Coronary artery (tissue), 2 donors: ENCODE data around the gene NFYC.

ENCODE experiments used
- DNase-seq: peaks from one replicate; pipeline ENCODE4 v3.0.0-alpha.2; 2017; ENCODE audit warnings: low spot score
- H3K27ac ChIP-seq, 2 donors: fragments of 200-600 bp; sonication (generic); one replicate each; pipeline ENCODE4 v1.5.1; 2016 to 2019
- H3K4me3 ChIP-seq: fragments of 200-600 bp; sonication (generic); 2 replicates; pipeline ENCODE4 v1.5.1; 2016; ENCODE audit warnings: mild to moderate bottlenecking, moderate library complexity
- TF ChIP-seq, protein P1 (sequence below): fragments of 200-600 bp; sonication (generic); IDR thresholded peaks from one replicate; pipeline ENCODE4 v1.5.1; 2019; ENCODE audit warnings: antibody characterized with exemption

NFYC gene

DNA sequence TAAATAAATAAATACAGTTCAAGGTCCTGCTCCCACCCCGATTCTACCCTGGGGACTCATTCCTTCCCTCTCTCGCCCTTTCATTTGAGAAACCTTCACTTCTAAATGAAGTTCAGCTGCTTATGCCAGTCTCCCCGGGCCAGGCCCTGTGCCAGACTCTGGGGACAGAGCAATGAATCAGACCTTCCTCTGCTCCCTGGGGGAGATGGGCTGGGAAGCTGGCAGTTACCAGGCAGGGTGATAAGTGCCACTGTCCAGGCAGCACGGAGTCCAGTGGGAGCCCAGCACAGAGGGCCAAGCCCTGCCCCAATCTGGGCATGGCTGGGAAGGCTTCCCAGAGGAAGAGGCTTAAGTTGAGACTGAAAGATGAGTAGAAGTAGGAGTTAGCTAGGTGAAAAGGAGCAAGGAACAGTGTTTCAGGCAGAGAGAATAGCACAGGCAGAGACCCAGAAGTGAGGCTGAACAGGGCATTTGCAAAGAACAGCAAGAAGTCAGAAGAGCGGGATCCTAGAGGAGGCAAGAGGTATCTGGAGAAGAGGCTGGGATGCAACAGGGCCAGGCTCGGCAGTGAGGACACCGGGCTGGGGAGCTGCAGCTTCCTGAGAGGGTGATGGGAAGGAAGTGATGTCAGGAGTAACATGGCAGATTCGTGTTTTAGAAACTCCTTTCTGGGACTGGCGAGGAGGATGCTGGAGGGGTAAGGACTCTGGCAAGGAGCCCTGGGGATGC is 105.6 kb downstream of the NFYC start:
- DNase-seq = peak; percentile 94
- Histone ChIP-seq H3K27ac (peak overlapping the region; percentile 56 to 80), H3K4me3 (no peak overlapping the region)
- TF ChIP-seq, protein P1, sequence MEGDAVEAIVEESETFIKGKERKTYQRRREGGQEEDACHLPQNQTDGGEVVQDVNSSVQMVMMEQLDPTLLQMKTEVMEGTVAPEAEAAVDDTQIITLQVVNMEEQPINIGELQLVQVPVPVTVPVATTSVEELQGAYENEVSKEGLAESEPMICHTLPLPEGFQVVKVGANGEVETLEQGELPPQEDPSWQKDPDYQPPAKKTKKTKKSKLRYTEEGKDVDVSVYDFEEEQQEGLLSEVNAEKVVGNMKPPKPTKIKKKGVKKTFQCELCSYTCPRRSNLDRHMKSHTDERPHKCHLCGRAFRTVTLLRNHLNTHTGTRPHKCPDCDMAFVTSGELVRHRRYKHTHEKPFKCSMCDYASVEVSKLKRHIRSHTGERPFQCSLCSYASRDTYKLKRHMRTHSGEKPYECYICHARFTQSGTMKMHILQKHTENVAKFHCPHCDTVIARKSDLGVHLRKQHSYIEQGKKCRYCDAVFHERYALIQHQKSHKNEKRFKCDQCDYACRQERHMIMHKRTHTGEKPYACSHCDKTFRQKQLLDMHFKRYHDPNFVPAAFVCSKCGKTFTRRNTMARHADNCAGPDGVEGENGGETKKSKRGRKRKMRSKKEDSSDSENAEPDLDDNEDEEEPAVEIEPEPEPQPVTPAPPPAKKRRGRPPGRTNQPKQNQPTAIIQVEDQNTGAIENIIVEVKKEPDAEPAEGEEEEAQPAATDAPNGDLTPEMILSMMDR = no peak

- DNase-seq = no peak
- H3K4me3 ChIP-seq = no peak overlapping the region
- H3K27ac ChIP-seq = peak overlapping the region; percentile 56 to 80
- TF ChIP-seq, protein P1 = no peak
Measured at GRCh38 chr1:40797668-40798010, 106.1 kb downstream of the NFYC start.

GRCh38 chr1:40798366-40799281 is 107.1 kb downstream of the NFYC start:
- TF ChIP-seq, protein P1 = no peak
- Histone ChIP-seq H3K27ac (peak overlapping the region in 1 of 2 donors; percentile 80), H3K4me3 (no peak overlapping the region)
- DNase-seq = no peak

DNA sequence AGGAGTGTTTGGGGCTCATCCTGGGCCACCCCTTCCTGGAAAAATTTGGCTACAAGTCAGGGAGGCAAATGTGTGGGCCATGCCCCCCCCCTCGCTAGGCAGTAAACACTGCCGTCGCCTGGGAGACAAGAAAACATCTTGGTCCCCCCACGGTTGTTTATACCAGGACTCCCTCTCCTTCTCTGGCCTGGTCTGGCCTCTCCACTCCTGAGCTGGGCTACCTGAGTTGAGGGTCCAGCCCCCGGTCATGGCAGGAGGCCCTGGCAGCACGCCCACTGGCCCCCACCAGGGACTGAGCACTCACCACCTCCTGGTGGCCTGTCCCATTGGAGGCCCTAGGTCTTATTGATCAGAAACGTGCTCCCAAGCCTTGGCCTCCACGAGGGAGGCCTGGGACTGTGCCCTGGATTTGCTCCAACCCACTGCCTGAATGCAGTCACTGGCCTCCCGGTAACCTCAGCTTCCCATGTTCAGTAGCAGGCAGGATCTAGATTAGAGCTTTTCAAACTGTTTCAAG is 107.9 kb downstream of the NFYC start:
- peak overlapping the region in 1 of 2 donors; percentile 80 for H3K27ac ChIP-seq
- H3K4me3 ChIP-seq = no peak overlapping the region
- DNase-seq = no peak
- TF ChIP-seq, protein P1 = no peak

GRCh38 chr1:40801742-40802077 is 110.2 kb downstream of the NFYC start:
- TF ChIP-seq, protein P1 = no peak
- no peak for DNase-seq
- peak overlapping the region; percentile 75 for H3K4me3 ChIP-seq
- peak overlapping the region; percentile 78 to 91 for H3K27ac ChIP-seq

- TF ChIP-seq, protein P1 = no peak
Measured at GRCh38 chr1:40802078-40802741, 110.7 kb downstream of the NFYC start.

More at GRCh38 chr1:40802078-40802741, 110.7 kb downstream of the NFYC start:
- DNase-seq = peak; percentile 89
- H3K4me3 ChIP-seq = peak overlapping the region; percentile 75
- H3K27ac ChIP-seq = peak overlapping the region; percentile 78 to 91
